PC-3 (cell line): ENCODE data around the gene OR10J5. TPM values are rescaled to one million over a fixed set of nuclear protein-coding genes. Genes with fewer than 3 reads are reported as not detected.

Source experiments
- ATAC-seq: fragments of 200-7000 bp; cut with Tn5 transposase; 2 replicates; pipeline ENCODE4 v1.9.1; 2020; ENCODE audit warnings: mild to moderate bottlenecking, moderate library complexity
- Bru-seq: library from RNA; stranded (reverse); fragments of 400-500 nt; gene quantifications from one replicate; lab custom pipeline; 2021; lab: Mats Ljungman, UMichigan
- BruChase-seq, 2 experiments: library from RNA; stranded (reverse); fragments of 400-500 nt; gene quantifications; one replicate each; lab custom pipeline; 2021; lab: Mats Ljungman, UMichigan
- BruUV-seq: library from RNA; stranded (reverse); fragments of 400-500 nt; replicated peaks from 2 replicates; lab custom pipeline; 2021; lab: Mats Ljungman, UMichigan
- CTCF ChIA-PET: fragments of 300-600 bp; sonication (Branson Sonifier 250); formaldehyde crosslinking; loops from one replicate; lab custom pipeline; 2022; ENCODE audit warnings: antibody characterized with exemption; lab: Charles Lee
- POLR2A ChIA-PET: fragments of 300-600 bp; sonication (Branson Sonifier 250); formaldehyde crosslinking; loops from one replicate; lab custom pipeline; 2022; ENCODE audit warnings: antibody characterized with exemption; ENCODE audit not compliant: unreplicated experiment; lab: Charles Lee
- DNase-seq: peaks from one replicate; pipeline ENCODE4 v3.0.0-alpha.2; 2015
- H2AFZ ChIP-seq: fragments of 300-600 bp; sonication (generic); 2 replicates; pipeline ENCODE4 v1.6.0; 2016; ENCODE audit warnings: antibody characterized with exemption, low read length
- H3F3A ChIP-seq: fragments of 300-600 bp; sonication (generic); one replicate; pipeline ENCODE4 v1.6.0; 2017; ENCODE audit warnings: antibody characterized with exemption, low read length, control low read depth, mild to moderate bottlenecking; ENCODE audit not compliant: unreplicated experiment
- H3K27ac ChIP-seq: fragments of 300-600 bp; sonication (generic); 2 replicates; pipeline ENCODE4 v1.5.1; 2016; ENCODE audit warnings: mild to moderate bottlenecking, low read length
- H3K27me3 ChIP-seq: fragments of 300-600 bp; sonication (generic); 2 replicates; pipeline ENCODE4 v1.6.1; 2016; ENCODE audit warnings: low read length, mixed read lengths
- H3K36me3 ChIP-seq: fragments of 300-600 bp; sonication (generic); 2 replicates; pipeline ENCODE4 v1.6.1; 2016; ENCODE audit warnings: low read depth, mixed run types, low read length, mixed read lengths
- H3K4me1 ChIP-seq: fragments of 300-600 bp; sonication (generic); 2 replicates; pipeline ENCODE4 v1.5.1; 2016; ENCODE audit warnings: low read length; ENCODE audit not compliant: insufficient read depth
- H3K4me2 ChIP-seq: fragments of 300-600 bp; sonication (generic); 2 replicates; pipeline ENCODE4 v1.6.0; 2016; ENCODE audit warnings: low read length
- H3K4me3 ChIP-seq: fragments of 300-600 bp; sonication (generic); 2 replicates; pipeline ENCODE4 v1.5.1; 2016; ENCODE audit warnings: mild to moderate bottlenecking, low read length, mixed read lengths
- H3K79me2 ChIP-seq: fragments of 300-600 bp; sonication (generic); 2 replicates; pipeline ENCODE4 v1.6.1; 2017; ENCODE audit warnings: low read length, mixed read lengths
- H3K9ac ChIP-seq: fragments of 300-600 bp; sonication (generic); 2 replicates; pipeline ENCODE4 v1.6.0; 2016; ENCODE audit warnings: mild to moderate bottlenecking, low read length
- H3K9me2 ChIP-seq: fragments of 300-600 bp; sonication (generic); replicated peaks from 2 replicates; pipeline ENCODE4 v1.6.1; 2016; ENCODE audit warnings: mixed run types, low read length, mixed read lengths
- H3K9me3 ChIP-seq: fragments of 300-600 bp; sonication (generic); 2 replicates; pipeline ENCODE4 v1.6.1; 2016; ENCODE audit warnings: low read length, mixed read lengths
- H4K20me1 ChIP-seq: fragments of 300-600 bp; sonication (generic); 2 replicates; pipeline ENCODE4 v1.6.1; 2016; ENCODE audit warnings: low read length, mixed read lengths
- CTCF ChIP-seq: fragments of 300-600 bp; sonication (generic); conservative IDR thresholded peaks from 2 replicates; pipeline ENCODE4 v1.5.1; 2017; ENCODE audit warnings: antibody characterized with exemption, low read depth, mild to moderate bottlenecking, low read length
- EZH2 ChIP-seq: fragments of 300-600 bp; sonication (generic); IDR thresholded peaks from one replicate; pipeline ENCODE4 v1.6.1; 2017; ENCODE audit warnings: antibody characterized with exemption, mild to moderate bottlenecking, low read length; ENCODE audit not compliant: unreplicated experiment
- EZH2phosphoT487 ChIP-seq: fragments of 300-600 bp; sonication (generic); IDR thresholded peaks from 2 replicates; pipeline ENCODE4 v1.6.1; 2018; ENCODE audit warnings: mild to moderate bottlenecking, antibody characterized with exemption, low read length, borderline replicate concordance
- intact Hi-C: fragments of 100-400 bp; cut with micrococcal nuclease; formaldehyde crosslinking; loops from 2 replicates; pipeline ENCODE4 v1.9.0; 2023
- long read RNA-seq: library from polyadenylated mRNA; unstranded; transcript quantifications from one replicate; pipeline ENCODE4 v2.0.0, GENCODE V29; 2021; ENCODE audit not compliant: unreplicated experiment
- total RNA-seq: library from RNA; depleted of rRNA; stranded (reverse); fragments of >200 nt; gene quantifications from 2 replicates; pipeline ENCODE4 v1.2.3, GENCODE V29; 2014; rRNA removed

OR10J5 gene
- total RNA-seq (not detected in 2 replicates), Bru-seq, nascent RNA (not detected), BruChase-seq, experiment 1, labeled RNA remaining after a 6-hour chase (not detected), BruChase-seq, experiment 2, labeled RNA remaining after a 2-hour chase (not detected)
- long read RNA-seq: 0 reads

GRCh38 chr1:159535907-159536306, at the start of gene OR10J5:
Gene OR10J5 (minus strand): TSS chr1:159536007. CDS start chr1:159536007, 0 bp downstream.
- no peak within 1 kb of the TSS for H3K27ac ChIP-seq
- H3K9ac ChIP-seq: no peak within 1 kb of the TSS
- H3K4me3 ChIP-seq: no peak within 1 kb of the TSS
- TF ChIP-seq CTCF (no peak), EZH2 (no peak), EZH2phosphoT487 (no peak)
- no peak for DNase-seq
- H3K36me3 ChIP-seq: no peaks in the 10 kb centered on the region
- no peak within 1 kb of the TSS for H2AFZ ChIP-seq
- H3K9me3 ChIP-seq: no peaks in the 10 kb centered on the region
- no peaks in the 10 kb centered on the region for H3K4me1 ChIP-seq
- BruUV-seq: no TSS peak
- no peaks in the 10 kb centered on the region for H3K9me2 ChIP-seq
- POLR2A ChIA-PET: no interaction called here
- no peak within 1 kb of the TSS for H3K4me2 ChIP-seq
- ATAC-seq: no peak
- no peaks in the 10 kb centered on the region for H4K20me1 ChIP-seq
- intact Hi-C loops: no loop called here
- H3K79me2 ChIP-seq: no peaks in the 10 kb centered on the region
- peaks cover 52% of the 10 kb centered on the region; the same call in 1 of the 2 replicates for H3K27me3 ChIP-seq
- CTCF ChIA-PET: no interaction called here
- H3F3A ChIP-seq: no peaks in the 10 kb centered on the region

- Histone ChIP-seq H3K27ac (no peak overlapping the region), H3K27me3 (peaks cover 18% of the 10 kb centered on the region; the same call in 1 of the 2 replicates), H3K9ac (no peak overlapping the region), H3K9me2 (no peaks in the 10 kb centered on the region), H3K4me1 (peaks cover 10% of the 10 kb centered on the region), H3K4me3 (no peak overlapping the region), H3F3A (no peaks in the 10 kb centered on the region), H3K36me3 (no peaks in the 10 kb centered on the region), H3K79me2 (no peaks in the 10 kb centered on the region), H3K4me2 (no peak overlapping the region), H4K20me1 (no peaks in the 10 kb centered on the region), H2AFZ (no peak overlapping the region), H3K9me3 (no peaks in the 10 kb centered on the region)
- BruUV-seq: no TSS peak
- DNase-seq: no peak
- intact Hi-C loops: no loop called here
- no peak for ATAC-seq
- POLR2A ChIA-PET: no interaction called here
- TF ChIP-seq EZH2 (no peak), EZH2phosphoT487 (no peak), CTCF (no peak)
- CTCF ChIA-PET: no interaction called here
These were observed 48.7 kb upstream of the OR10J5 start for GRCh38 chr1:159584536-159584935.

GRCh38 chr1:159581422-159581821, 45.6 kb upstream of the OR10J5 start:
- H3K79me2 ChIP-seq: no peaks in the 10 kb centered on the region
- no peak for DNase-seq
- no peak overlapping the region for H3K9ac ChIP-seq
- no peak for ATAC-seq
- intact Hi-C loops: no loop called here
- H2AFZ ChIP-seq: no peak overlapping the region
- no TSS peak for BruUV-seq
- H3K4me3 ChIP-seq: no peak overlapping the region
- no peaks in the 10 kb centered on the region for H3K9me2 ChIP-seq
- no peaks in the 10 kb centered on the region for H3F3A ChIP-seq
- no peaks in the 10 kb centered on the region for H3K9me3 ChIP-seq
- no peak overlapping the region for H3K4me2 ChIP-seq
- H4K20me1 ChIP-seq: no peaks in the 10 kb centered on the region
- H3K27ac ChIP-seq: no peak overlapping the region
- ChIA-PET POLR2A (no interaction called here), CTCF (no interaction called here)
- peaks cover 9% of the 10 kb centered on the region for H3K27me3 ChIP-seq
- TF ChIP-seq EZH2phosphoT487 (no peak), CTCF (no peak), EZH2 (no peak)
- H3K4me1 ChIP-seq: peaks cover 10% of the 10 kb centered on the region
- no peaks in the 10 kb centered on the region for H3K36me3 ChIP-seq
